Loucy (cell line): Measurements from ENCODE around the gene SCAP.

Experiments
- H2AFZ ChIP-seq: fragments of 200-600 bp; sonication (generic); 2 replicates; pipeline ENCODE4 v1.6.0; 2016; ENCODE audit warnings: antibody characterized with exemption, mild to moderate bottlenecking, low read length, moderate library complexity
- H3F3A ChIP-seq: fragments of 200-600 bp; 2 replicates; pipeline ENCODE4 v1.6.0; 2016; ENCODE audit warnings: antibody characterized with exemption, low read depth, mild to moderate bottlenecking
- H3K27me3 ChIP-seq: fragments of 200-600 bp; sonication (generic); 2 replicates; pipeline ENCODE4 v1.6.1; 2014; ENCODE audit warnings: low read length, mild to moderate bottlenecking; ENCODE audit not compliant: insufficient read depth, poor library complexity, severe bottlenecking
- H3K36me3 ChIP-seq: fragments of 200-600 bp; sonication (generic); 2 replicates; pipeline ENCODE4 v1.6.1; 2016; ENCODE audit warnings: low read length; ENCODE audit not compliant: insufficient read depth
- H3K4me1 ChIP-seq: fragments of 200-600 bp; sonication (generic); 2 replicates; pipeline ENCODE4 v1.5.1; 2014; ENCODE audit warnings: low read length, mild to moderate bottlenecking; ENCODE audit not compliant: insufficient read depth, poor library complexity, severe bottlenecking
- H3K4me2 ChIP-seq: fragments of 200-600 bp; sonication (generic); 2 replicates; pipeline ENCODE4 v1.6.0; 2014; ENCODE audit warnings: antibody characterized with exemption, low read length, low read depth, mild to moderate bottlenecking; ENCODE audit not compliant: poor library complexity, severe bottlenecking
- H3K4me3 ChIP-seq: fragments of 200-600 bp; sonication (generic); 2 replicates; pipeline ENCODE4 v1.5.1; 2014; ENCODE audit warnings: low read length, mild to moderate bottlenecking, mixed read lengths; ENCODE audit not compliant: poor library complexity, severe bottlenecking
- H3K79me2 ChIP-seq: fragments of 200-600 bp; sonication (generic); 2 replicates; pipeline ENCODE4 v1.6.1; 2014; ENCODE audit warnings: low read length; ENCODE audit not compliant: insufficient read depth
- H3K9ac ChIP-seq: fragments of 200-600 bp; sonication (generic); 2 replicates; pipeline ENCODE4 v1.6.0; 2014; ENCODE audit warnings: mild to moderate bottlenecking, low read depth, low read length, moderate library complexity; ENCODE audit not compliant: poor library complexity, severe bottlenecking
- H3K9me2 ChIP-seq: fragments of 200-600 bp; sonication (generic); replicated peaks from 2 replicates; pipeline ENCODE4 v1.6.1; 2016; ENCODE audit warnings: low read depth, low read length, mixed read lengths
- H3K9me3 ChIP-seq: fragments of 200-600 bp; sonication (generic); 2 replicates; pipeline ENCODE4 v1.6.1; 2014; ENCODE audit warnings: mild to moderate bottlenecking, antibody characterized with exemption, low read length, low read depth; ENCODE audit not compliant: insufficient read depth
- H4K20me1 ChIP-seq: fragments of 200-600 bp; sonication (generic); 2 replicates; pipeline ENCODE4 v1.6.0; 2014; ENCODE audit warnings: antibody characterized with exemption, low read length, mild to moderate bottlenecking; ENCODE audit not compliant: insufficient read depth, poor library complexity, severe bottlenecking
- CTCF ChIP-seq: fragments of 200-600 bp; sonication (generic); conservative IDR thresholded peaks from 2 replicates; pipeline ENCODE4 v1.5.1; 2014; ENCODE audit warnings: mild to moderate bottlenecking, antibody characterized with exemption, low read length
- EZH2phosphoT487 ChIP-seq: fragments of 200-600 bp; IDR thresholded peaks from 2 replicates; pipeline ENCODE4 v1.6.1; 2018; ENCODE audit warnings: antibody characterized with exemption, mild to moderate bottlenecking, moderate library complexity, borderline replicate concordance

The SCAP gene

GRCh38 chr3:47433796-47434195 is 41.9 kb downstream of the SCAP start:
- Histone ChIP-seq H3K9me2 (no peaks in the 10 kb centered on the region), H3K4me2 (no peak overlapping the region), H3F3A (no peaks in the 10 kb centered on the region)

GRCh38 chr3:47432673-47433072 is 43.1 kb downstream of the SCAP start:
- Histone ChIP-seq H3F3A (no peaks in the 10 kb centered on the region), H3K36me3 (peaks cover 60% of the 10 kb centered on the region), H3K79me2 (no peaks in the 10 kb centered on the region), H2AFZ (no peak overlapping the region), H3K9me3 (no peaks in the 10 kb centered on the region), H3K4me2 (no peak overlapping the region), H3K4me1 (no peaks in the 10 kb centered on the region), H3K27me3 (no peaks in the 10 kb centered on the region), H4K20me1 (no peaks in the 10 kb centered on the region), H3K4me3 (no peak overlapping the region), H3K9me2 (no peaks in the 10 kb centered on the region), H3K9ac (no peak overlapping the region)
- TF ChIP-seq CTCF, result no peak
- no peak for TF ChIP-seq EZH2phosphoT487

More at GRCh38 chr3:47433796-47434195, 41.9 kb downstream of the SCAP start:
- Histone ChIP-seq H3K79me2 (no peaks in the 10 kb centered on the region), H3K9me3 (no peaks in the 10 kb centered on the region), H3K4me1 (no peaks in the 10 kb centered on the region), H3K9ac (no peak overlapping the region), H4K20me1 (no peaks in the 10 kb centered on the region), H3K27me3 (no peaks in the 10 kb centered on the region), H3K36me3 (peaks cover 61% of the 10 kb centered on the region), H2AFZ (no peak overlapping the region), H3K4me3 (no peak overlapping the region)
- no peak for TF ChIP-seq EZH2phosphoT487
- TF ChIP-seq CTCF, result no peak

- H3K9ac ChIP-seq, result no peak overlapping the region
- H3K9me3 ChIP-seq, result no peaks in the 10 kb centered on the region
- no peaks in the 10 kb centered on the region for H3K9me2 ChIP-seq
- H3K4me1 ChIP-seq, result no peaks in the 10 kb centered on the region
- H3K4me2 ChIP-seq, result no peak overlapping the region
- TF ChIP-seq CTCF (no peak), EZH2phosphoT487 (no peak)
- peaks cover 66% of the 10 kb centered on the region for H3K36me3 ChIP-seq
- no peaks in the 10 kb centered on the region for H3K27me3 ChIP-seq
- no peaks in the 10 kb centered on the region for H3F3A ChIP-seq
- no peaks in the 10 kb centered on the region for H4K20me1 ChIP-seq
- H2AFZ ChIP-seq, result no peak overlapping the region
- no peak overlapping the region for H3K4me3 ChIP-seq
- no peaks in the 10 kb centered on the region for H3K79me2 ChIP-seq
Observed at GRCh38 chr3:47431225-47431624, 44.5 kb downstream of the SCAP start.
